Mesenteric fat pad (tissue), 1 donor: ENCODE measurements around the gene FAM217B. TPM values are rescaled to one million over a fixed set of nuclear protein-coding genes. Genes with fewer than 3 reads are reported as not detected.
A peak's percentile ranks its signal among the peaks of the same experiment; 100 is the strongest.

ENCODE experiments used
- DNase-seq: peaks from one replicate; pipeline ENCODE4 v3.0.0-alpha.2; 2020; ENCODE audit warnings: low spot score
- long read RNA-seq: library from polyadenylated mRNA; unstranded; transcript quantifications from one replicate; pipeline ENCODE4 v2.0.0, GENCODE V29; 2020
- total RNA-seq: library from RNA; stranded (reverse); fragmentation: NEBNext Ultra II Directional; extraction: Animal tissue kit (Norgen Biotek cat#: 25700); gene quantifications from one replicate; pipeline ENCODE4 v1.2.1, GENCODE V29; 2021
- donor health status: DM: yes; HTN: yes; CAD: no.

Gene FAM217B, protein sequence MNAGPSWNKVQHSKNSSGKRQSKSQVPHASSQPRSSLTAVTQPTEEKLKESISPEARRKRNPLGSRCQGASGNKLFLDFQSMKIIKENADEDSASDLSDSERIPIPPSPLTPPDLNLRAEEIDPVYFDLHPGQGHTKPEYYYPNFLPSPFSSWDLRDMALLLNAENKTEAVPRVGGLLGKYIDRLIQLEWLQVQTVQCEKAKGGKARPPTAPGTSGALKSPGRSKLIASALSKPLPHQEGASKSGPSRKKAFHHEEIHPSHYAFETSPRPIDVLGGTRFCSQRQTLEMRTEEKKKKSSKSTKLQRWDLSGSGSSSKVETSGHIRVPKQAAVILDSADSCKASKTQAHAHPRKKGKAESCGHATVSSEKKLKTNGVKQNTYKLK
- 11.5 TPM for total RNA-seq
- long read RNA-seq, full-length matches to known transcripts: 15 of 18 reads
- long read RNA-seq, partial matches to known transcripts: 0 of 18 reads
- long read RNA-seq, other reads (novel, unspliced or antisense): 3 of 18 reads

DNA sequence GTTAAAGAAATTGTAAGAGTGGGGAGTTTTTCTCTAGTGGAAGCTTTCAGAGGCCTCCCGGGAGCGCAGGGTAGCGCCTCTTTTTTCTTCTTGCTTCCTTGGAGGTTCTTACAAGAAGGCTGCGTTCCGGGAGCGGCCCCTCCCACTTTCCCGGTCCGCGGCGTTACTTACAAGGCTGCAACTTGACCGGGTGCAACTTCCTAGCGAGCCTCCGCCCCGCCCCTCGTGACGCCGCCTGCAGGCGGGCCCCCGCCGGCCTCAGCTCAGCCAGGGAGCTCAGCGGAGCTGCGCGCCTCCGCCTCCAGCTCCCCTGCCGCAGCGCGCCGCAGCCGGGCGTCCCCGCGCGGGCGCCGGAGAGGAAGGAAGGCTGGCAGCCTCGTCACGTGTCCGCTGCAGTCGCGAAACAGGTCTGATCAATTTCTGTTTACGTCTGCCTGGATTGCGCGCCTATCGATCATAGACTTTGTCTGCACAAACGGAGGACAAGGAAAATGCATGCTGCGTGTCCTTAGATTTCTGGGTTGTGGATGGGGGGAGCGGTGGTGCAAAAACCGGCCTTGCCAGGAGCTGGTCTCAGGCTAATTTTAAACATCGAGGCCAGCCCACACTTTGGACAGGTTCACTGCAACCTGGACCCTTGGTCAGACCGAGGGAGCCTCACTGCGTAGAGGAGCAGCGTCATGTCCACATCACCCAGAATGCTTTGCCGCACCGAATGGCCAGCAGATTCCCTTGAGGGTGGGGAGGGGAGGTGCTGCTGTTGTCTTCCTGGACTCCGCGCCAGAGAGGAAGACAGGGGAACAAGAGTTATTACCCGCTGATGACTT, at the start of gene FAM217B, which contains the start of gene PPP1R3D:
Gene FAM217B, plus strand, starts transcription at position 261 of the 827 bp plus-strand sequence. CDS start 3,555 bp downstream, outside the sequence.
Gene PPP1R3D, minus strand, starts transcription at position 177 of the 827 bp plus-strand sequence. CDS start 374 bp downstream, outside the sequence.
- peak; percentile 99 for DNase-seq

DNA sequence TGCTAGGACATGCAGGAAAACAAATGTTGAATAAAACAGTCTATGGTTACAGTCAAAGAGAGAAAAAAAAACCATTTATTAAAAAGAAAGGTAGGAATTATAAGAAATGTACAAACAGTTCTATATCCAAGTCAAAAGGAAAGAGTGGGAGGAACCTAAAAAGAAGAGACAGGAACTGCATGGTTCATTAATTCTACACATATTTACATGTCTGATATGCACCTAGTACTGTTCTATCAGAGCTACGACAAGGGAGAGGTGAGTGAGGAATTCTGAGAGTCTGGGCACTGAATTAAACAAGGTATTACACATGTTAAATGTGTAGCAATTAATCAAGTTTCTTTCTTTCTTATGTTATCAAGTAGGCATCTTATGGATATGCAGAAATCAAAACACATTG, 48.6 kb upstream of the FAM217B start:
- DNase-seq: no peak

DNA sequence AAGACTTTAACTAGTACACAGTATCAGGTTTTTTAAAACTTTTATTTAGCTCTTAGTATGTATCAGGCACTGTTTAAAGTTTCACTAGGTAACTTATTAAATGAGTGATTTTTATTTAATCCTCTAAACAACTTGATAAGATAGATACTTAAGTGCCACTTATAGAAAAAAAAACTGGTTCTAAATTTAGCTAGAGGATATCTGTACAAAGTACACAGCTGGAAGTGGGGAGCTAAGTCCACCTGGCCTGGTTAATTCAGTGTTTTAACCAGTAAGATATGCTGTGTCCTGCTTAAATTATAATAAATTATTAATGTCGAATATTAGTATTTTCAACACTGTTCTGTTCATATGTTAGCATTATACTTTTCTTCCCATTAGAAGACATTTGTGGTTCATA, 44.3 kb upstream of the FAM217B start:
- no peak for DNase-seq

DNA sequence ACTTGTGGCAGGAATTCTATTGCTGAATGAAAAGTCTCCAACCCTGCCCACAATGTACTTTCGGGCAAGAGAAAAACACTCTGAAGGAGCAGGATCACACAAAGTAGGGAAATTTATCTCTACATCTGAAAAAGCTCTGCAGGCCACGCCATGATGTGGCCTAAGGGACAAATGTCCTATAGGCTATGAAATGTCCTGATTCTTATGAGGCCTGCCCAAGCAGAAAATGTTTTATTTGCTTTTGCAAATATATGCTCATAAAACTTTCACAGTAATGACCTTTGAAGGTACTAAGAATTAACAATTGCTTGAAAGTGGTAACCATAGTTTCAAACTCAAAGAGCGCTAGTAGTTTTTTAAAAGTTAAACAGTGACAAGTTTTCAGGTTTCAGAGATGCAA, 37.7 kb upstream of the FAM217B start:
- DNase-seq: no peak

DNA sequence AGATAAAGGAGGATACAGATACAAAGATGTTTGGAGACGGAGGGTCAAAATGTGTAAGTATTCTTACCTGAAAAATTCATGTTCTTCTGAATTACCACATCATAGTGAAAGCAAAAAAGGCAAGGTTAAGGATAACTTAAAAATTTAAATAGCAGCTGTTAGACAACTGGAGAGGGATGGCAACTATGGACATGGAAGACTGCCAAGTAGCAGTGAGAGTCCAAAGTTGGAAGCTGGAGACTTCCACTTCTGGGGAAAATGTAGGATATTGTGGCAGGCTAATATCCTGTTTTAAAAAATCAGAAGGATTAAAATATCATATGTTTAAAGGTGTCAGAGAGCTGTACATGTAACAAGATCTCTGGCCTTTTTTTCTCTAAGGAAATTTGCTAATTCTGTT, 36.6 kb upstream of the FAM217B start:
- no peak for DNase-seq

DNA sequence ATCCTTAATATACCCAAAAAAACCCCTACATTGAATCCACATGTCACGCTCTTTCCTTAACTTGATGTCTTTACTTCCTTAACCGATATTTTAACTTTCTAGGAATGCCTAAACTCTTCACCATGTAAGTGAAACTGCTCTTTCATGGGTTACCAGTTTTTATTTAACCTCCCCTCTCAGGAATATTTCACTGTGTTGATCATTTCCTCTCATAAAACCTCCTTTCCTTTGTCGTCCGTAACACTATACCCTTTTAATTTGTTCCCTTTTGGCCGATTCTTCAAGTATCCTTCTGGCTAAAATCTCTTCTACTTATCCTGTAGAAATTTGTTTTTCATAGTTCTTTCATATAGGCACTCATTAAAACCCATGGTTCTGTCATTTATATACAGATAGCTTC, 31.3 kb upstream of the FAM217B start:
- no peak for DNase-seq

DNA sequence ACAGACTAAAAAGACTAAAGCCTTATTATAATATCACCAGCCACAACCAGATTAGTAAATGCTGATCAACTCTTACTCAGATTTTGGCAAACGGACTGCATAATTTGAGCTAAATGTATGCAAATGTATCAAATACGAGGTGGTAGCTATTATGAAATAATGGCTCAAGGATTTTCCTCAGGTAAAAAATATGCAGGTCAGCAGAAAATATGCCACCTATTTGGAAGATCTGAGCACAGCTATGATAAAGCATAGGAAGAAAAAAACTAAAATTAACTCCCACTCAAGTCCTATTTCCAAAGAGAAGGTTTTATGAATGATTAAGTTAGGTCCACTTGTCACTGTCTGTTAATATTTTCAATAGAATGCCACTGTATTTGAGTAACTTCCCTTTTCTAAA, 29.1 kb upstream of the FAM217B start:
- no peak for DNase-seq

DNA sequence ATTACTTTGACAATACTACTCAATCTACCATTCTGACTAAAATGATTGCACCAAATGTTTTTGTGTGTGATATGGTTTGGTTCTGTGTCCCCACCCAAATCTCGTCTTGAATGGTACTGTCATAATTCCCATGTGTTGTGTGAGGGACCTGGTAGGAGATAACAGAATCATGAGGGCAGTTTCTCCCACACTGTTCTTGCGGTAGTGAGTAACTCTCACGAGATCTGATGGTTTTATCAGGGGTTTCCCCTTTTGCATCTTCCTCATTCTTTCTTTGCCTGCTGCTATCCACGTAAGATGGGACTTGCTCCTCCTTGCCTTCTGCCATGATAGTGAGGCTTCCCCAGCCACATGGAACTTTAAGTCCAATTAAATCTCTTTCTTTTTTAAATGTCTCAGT, 27.6 kb upstream of the FAM217B start:
- no peak for DNase-seq

DNA sequence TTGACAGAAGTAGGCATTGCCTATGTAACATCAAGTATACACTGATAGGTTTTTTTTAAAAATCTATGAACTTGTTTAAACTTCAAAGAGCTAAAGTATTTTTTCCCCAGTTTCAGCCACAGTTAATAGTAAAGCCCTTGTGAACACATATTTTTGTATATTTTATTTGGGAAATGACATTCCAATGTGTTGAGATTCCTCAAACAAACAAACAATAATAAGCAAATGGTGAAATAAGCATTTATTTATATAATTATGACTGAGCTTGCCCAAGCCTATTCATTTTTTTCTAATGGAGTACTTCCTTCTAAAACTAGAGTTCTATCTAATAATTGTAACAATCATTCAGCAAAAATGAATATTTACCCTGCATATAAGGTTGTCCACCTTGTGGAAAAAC, 19.2 kb upstream of the FAM217B start:
- no peak for DNase-seq

DNA sequence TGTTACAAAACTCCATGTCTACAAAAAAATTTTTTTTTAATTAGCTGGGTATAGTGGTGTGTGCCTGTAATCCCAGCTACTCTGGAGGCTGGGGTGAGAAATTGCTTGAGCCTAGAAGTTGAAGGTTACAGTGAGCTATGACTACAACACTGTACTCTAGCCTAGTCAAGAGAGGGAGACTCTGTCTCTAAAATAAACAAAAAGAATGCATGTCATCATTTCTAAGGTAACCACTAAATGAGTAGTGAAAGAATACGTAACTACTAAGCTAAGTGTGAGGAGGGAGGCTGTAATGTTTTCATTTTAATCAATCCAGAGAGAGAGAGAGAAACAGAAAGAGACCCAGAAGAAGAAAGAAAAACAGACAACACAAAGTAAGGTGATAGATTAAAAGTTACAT, 16.7 kb upstream of the FAM217B start:
- DNase-seq: no peak

DNA sequence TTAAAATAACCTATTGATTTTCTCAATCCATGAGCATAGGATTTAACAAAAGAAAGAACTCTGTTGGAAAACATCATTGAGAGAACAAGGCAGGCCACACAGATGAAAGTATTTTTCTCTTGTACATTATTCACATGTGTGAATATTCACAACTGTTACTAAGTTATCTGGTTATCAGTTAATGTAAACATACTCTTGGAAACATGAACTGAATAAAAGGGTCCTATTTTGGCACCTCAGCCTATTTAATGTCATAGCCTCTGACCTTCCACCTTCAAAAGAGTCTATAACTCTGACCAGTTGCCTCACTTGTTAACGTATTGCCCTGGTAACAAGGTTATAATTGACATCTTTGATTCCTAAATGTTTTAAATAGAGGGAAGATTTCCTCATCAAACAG, 14.8 kb upstream of the FAM217B start:
- DNase-seq: no peak

DNA sequence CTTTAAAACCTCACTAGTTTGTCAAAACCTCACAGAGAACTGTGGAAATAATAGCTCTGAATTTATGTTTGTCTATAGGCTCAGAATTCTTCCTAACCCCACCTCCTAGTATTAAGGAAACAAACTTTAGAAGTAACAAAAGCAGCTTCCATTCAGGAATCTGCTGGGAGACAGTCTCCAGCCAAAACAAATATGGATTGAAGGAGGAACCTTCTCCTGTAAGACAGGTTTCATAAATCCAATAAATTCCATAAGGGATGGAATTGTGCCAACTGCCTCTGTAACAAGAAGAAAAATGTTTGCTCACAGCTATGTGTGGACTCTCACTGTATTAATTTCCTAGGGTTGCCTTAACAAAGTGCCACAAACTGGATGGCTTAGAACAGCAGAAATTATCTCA, 14.3 kb upstream of the FAM217B start:
- DNase-seq: no peak

DNA sequence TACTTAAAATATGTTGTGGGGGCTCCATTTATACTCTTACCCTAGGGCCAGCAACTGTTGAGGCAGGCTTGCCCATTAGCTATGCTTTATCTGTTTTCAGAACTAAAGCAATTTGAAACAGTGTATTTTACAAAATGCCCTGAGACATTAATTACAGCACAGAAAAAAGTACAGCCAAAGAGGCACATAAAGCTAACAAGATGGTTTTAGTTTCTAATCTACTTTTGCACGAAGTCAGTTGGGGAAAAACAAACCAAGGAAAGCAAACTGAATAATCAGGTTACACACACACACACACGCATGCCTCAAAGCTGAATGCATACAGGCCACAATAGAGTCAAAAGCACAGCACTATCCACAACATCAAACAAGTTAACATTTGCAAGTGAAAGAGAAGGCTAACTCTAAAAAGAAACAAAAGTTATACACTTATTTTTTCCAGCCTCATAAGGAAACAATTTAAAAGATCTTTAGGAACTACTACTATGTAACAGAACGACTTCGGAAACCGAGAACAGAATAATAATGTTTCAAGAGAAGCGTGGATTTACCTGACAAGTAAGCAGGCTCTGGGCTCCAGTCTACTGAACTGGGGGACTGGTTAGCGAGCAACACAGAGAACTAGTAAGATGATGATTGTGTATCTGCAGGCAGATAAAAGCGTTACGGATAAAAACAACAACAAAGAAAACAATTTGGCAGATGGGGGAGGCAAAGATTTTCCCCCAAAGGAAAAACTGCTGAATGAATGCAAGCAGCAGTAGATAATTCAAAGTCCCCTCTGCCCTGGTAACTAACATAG, 8.5 kb upstream of the FAM217B start:
- DNase-seq: no peak

DNA sequence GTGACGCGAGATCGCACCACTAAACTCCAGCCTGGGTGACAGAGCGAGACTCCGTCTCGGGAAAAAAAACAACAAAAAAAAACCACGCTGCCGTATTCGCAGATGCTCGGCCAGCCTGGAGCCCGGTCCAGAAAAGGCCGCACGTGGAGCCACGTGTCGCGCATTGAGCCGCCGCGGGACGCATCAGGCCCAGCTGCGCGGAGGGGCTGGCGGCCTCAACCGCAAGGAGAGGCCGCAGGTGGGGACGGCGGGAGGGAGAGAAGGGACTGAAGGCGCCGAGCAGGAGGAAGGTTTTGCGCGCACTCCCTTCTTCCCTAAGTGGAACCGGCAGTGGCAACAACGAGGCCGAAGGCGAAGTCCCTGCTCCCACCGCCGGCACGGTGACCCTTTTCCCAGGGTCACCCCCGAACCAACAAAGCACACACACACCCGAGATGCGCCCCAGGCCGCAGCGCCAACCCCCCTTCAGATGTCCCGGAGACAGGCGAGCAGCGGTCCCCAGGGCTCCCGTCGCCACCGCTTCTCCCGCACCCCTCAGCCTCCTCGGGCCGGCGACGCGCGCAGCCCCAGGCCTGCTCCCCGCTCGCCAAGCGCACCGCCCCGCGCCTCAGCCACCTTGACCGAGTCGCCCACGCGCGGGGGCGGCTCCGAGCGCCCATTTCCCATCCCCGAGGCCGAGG, 7.4 kb upstream of the FAM217B start:
- DNase-seq: no peak

DNA sequence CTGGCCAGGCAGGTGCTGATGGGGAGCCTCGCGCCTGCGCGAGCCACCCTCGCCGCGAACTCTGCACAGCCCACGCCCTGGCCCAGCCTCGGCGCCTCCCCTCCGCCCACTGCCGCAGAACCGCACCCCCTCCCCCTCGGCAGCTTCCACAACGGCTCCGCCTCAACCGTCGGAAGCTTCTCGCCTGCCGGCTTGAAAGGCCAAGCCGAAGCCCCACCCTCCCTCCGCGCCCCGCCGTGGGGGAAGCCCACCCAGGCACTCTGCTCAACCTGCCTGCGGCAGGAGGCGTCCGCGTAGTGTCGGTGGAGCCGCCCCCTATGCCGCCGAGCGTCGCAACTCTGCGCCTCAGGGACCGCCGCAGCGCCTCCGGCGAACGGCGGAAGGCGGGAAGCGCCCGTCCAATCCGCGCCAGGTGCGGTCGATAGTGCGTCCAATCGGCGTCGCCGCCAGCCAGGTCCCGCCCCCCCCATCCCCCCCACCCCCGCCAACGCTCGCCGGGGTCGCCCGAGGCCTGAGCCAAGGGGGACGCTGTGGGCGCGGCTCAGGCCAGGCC, 6.8 kb upstream of the FAM217B start, which contains the start of gene SYCP2:
Gene SYCP2, minus strand, starts transcription at position 342 of the 553 bp plus-strand sequence. CDS start 11,224 bp downstream, outside the sequence.
- DNase-seq: no peak

DNA sequence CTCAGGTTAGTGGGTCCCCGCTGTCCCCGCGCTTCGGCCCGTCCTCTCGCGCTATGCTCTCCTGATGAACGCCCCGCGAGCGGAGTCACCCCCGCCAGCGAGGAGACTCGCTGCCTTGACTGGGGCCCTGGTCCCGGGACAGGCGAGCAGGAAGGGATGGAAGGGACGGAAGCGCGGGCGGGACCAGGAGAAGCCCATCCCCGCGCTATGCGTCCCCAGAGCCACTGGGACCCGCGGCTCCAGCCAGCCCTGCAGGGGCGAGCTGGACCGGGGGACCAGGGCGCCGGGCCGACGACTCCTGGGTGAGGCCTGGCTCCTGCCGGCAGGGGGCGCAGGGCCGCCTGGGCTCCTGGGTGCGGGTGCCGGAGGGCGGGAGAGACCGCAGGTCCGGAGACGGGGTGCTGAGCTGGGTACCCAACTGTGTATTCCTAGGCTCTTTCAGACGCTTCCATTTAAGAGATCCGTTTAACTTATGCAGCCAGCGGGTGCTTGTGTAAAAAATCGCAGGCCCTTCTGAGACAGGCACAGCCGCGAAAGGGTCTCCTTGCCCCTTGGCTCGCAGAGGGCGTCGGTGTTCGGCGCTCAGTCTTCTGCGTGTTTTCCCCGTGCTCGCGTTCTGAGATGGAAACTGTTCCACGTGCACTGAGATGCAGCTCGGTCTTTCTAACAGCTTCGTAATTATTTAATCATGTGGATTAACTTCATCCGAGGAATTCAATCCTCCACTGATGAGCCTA, 6.2 kb upstream of the FAM217B start:
- DNase-seq: peak; percentile 94

DNA sequence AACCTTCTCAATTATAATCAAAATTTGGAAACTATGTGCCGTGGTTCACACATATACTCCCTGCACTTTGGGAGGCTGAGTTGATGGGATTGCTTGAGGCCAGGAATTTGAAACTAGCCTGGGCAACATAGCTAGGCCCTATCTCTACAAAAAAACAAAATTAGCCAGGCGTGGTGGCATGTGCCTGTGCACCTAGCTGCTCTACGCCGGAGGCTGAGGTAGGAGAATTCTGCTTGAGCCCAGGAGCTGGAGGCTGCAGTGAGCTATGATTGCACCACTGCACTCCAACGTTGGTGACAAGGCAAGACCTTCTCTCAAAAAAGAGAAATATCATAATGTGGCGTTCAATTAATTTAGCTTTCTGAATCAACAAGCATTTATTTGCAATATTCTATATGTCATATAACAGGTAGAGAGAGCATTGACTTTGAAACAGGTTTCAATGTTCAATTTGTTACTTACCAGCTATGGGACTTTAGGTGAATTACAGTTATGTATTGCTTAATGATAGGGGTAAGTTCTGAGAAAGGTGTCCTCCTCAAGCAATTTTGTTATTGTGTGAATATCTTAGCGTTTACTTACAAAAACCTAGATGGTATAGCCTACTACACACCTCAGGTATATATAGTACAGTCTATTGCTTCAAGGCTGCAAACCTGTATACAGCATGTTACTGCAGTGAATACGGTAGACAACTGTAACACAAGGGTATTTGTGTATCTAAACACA, 4.6 kb upstream of the FAM217B start:
- DNase-seq: no peak

DNA sequence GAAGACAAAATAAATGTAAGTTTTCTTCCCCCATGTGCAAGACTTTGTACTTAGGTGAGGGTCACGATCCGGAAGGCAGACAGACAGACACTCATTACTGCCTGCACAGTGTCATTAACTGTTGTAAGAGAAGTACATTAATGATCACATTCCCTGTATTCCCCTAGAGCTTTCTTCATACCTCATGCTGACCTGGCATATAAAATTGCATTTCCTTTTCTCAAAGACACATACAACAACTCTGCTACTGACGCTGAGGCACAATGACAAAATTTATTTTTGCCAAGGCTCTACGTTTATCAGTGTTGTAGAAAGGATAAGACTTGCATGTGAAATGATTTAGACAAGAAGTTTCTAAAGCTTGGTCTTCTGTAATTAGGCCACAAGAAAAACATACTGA, 3.8 kb upstream of the FAM217B start:
- no peak for DNase-seq

DNA sequence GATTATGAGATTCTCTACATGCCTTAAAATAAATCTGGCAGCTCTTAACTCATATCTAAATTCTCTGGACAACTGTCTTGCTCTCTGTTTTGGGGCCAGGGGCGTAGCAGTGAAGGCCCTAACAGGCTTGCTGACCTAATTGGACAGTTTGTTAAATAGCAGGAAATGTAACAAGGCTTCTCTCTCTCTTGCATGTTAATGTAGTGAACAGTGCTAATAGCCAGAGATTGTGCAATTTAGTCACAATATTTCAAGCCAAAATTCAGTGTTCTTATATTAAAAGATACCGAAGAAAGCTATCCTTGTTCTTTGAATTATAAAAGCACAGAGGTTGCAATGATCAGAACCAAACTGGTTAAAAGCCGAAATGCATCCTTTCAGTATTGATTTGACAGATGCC, 3.0 kb upstream of the FAM217B start:
- no peak for DNase-seq
